Stomach (tissue), 9 donors: Measurements from ENCODE around the gene UNC79. TPM values are rescaled to one million over a fixed set of nuclear protein-coding genes. Genes with fewer than 3 reads are reported as not detected.

Source experiments
- DNase-seq, 2 donors: peaks; one replicate each; pipeline versions ENCODE4 v3.0.0 to v3.0.0-alpha.2; 2013 to 2019
- H3K27ac ChIP-seq, 5 donors: fragments of 200-600 bp in 4 of 5; sonication (generic) in 4 of 5; one replicate each; pipeline ENCODE4 v1.5.1; 2013 to 2019; ENCODE audit warnings: mild to moderate bottlenecking in 1 of 5, moderate library complexity in 1 of 5
- H3K27me3 ChIP-seq, 3 donors: fragments of 200-600 bp; sonication (generic); one replicate each; pipeline ENCODE4 v1.5.1; 2017 to 2019; ENCODE audit warnings: mixed run types in 1 of 3
- H3K36me3 ChIP-seq, 4 donors: fragments of 200-600 bp; sonication (generic); 1 replicate in 3 of 4; 2 replicates in 1 of 4; pipeline ENCODE4 v1.5.1; 2016 to 2019
- H3K4me1 ChIP-seq, 4 donors: fragments of 200-600 bp; sonication (generic); one replicate each; pipeline ENCODE4 v1.5.1; 2016 to 2019
- H3K4me3 ChIP-seq, 4 donors: fragments of 200-600 bp; sonication (generic) in 3 of 4; one replicate each; pipeline ENCODE4 v1.5.1; 2016 to 2019; ENCODE audit warnings: mild to moderate bottlenecking in 1 of 4
- H3K9me3 ChIP-seq, 4 donors: fragments of 200-600 bp; sonication (generic); one replicate each; pipeline ENCODE4 v1.5.1; 2016 to 2019
- EP300 ChIP-seq: sonication (generic); formaldehyde crosslinking; IDR thresholded peaks from one replicate; pipeline ENCODE4 v1.6.1; 2017; ENCODE audit warnings: antibody characterized with exemption
- POLR2A ChIP-seq, 4 donors: fragments of 450-650 bp; IDR thresholded peaks; one replicate each; pipeline ENCODE4 v1.6.1; 2016; ENCODE audit warnings: antibody characterized with exemption in 4 of 4, control low read depth in 2 of 4, mild to moderate bottlenecking in 1 of 4, moderate library complexity in 1 of 4
- POLR2AphosphoS5 ChIP-seq, 3 donors: sonication (generic); formaldehyde crosslinking; IDR thresholded peaks; one replicate each; pipeline ENCODE4 v1.6.1; 2016; ENCODE audit warnings: antibody characterized with exemption in 3 of 3
- WGBS, 5 donors: extraction: QIAGEN DNeasy Blood & Tissue Kit in 3 of 5; methylation state at CpG; one replicate each; pipeline versions ENCODE4 v1.1.5 to v1.1.7; 2013 to 2018; 5-methylcytosine and 5-hydroxymethylcytosine counted together
- intact Hi-C: fragments of 100-400 bp; cut with DNase I; formaldehyde crosslinking; loops from one replicate; pipeline ENCODE4 v1.15.1; 2023; ENCODE audit warnings: low total_unique reads
- polyA plus RNA-seq, 3 donors: library from polyadenylated mRNA; stranded (reverse); fragments of 200-250 nt; gene quantifications; one replicate each; pipeline ENCODE4 v1.2.3, GENCODE V29; 2013
- total RNA-seq, 5 donors: library from RNA; depleted of rRNA; stranded (reverse); fragments of >200 nt; gene quantifications; one replicate each; pipeline versions ENCODE4 v1.1.0 to v1.2.3, GENCODE V29; 2014 to 2016
- TF ChIP-seq, protein P1 (sequence below), 7 experiments: fragments of 450-650 bp in 4 of 7; fragments of 200-600 bp in 3 of 7; sonication (generic) in 3 of 7; IDR thresholded peaks; one replicate each; pipeline ENCODE4 v1.5.1; 2016 to 2019; ENCODE audit warnings: antibody characterized with exemption in 7 of 7, control low read depth in 2 of 7, mild to moderate bottlenecking in 1 of 7
- donor health status: healthy with polysubstance abuse.
- donor health status: Bipolar disorder and iron deficiency.
- donor health status: healthy.

The UNC79 gene
- total and polyA plus RNA-seq, 8 donors, result under 0.01 to 1.9 (median 0.35) TPM; not detected in 2

- intact Hi-C loops, result no loop called here
- H3K36me3 ChIP-seq, result no peaks in the 10 kb centered on the region
- no peak for DNase-seq
- no peaks in the 10 kb centered on the region for H3K27me3 ChIP-seq
- H3K27ac ChIP-seq, result no peak overlapping the region
- TF ChIP-seq, protein P1, sequence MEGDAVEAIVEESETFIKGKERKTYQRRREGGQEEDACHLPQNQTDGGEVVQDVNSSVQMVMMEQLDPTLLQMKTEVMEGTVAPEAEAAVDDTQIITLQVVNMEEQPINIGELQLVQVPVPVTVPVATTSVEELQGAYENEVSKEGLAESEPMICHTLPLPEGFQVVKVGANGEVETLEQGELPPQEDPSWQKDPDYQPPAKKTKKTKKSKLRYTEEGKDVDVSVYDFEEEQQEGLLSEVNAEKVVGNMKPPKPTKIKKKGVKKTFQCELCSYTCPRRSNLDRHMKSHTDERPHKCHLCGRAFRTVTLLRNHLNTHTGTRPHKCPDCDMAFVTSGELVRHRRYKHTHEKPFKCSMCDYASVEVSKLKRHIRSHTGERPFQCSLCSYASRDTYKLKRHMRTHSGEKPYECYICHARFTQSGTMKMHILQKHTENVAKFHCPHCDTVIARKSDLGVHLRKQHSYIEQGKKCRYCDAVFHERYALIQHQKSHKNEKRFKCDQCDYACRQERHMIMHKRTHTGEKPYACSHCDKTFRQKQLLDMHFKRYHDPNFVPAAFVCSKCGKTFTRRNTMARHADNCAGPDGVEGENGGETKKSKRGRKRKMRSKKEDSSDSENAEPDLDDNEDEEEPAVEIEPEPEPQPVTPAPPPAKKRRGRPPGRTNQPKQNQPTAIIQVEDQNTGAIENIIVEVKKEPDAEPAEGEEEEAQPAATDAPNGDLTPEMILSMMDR (IDR thresholded peaks at IDR 0.05), result no peak
- no peak for TF ChIP-seq EP300
- TF ChIP-seq POLR2A (IDR thresholded peaks at IDR 0.05), result no peak
- no peak for TF ChIP-seq POLR2AphosphoS5 (IDR thresholded peaks at IDR 0.05)
- peaks cover 0 to 20% (median 14%) of the 10 kb centered on the region in 4 donors for H3K9me3 ChIP-seq
- H3K4me1 ChIP-seq, result no peaks in the 10 kb centered on the region
- H3K4me3 ChIP-seq, result no peak overlapping the region
These were observed 270.2 kb downstream of the UNC79 start for GRCh38 chr14:93700928-93701327.

DNA sequence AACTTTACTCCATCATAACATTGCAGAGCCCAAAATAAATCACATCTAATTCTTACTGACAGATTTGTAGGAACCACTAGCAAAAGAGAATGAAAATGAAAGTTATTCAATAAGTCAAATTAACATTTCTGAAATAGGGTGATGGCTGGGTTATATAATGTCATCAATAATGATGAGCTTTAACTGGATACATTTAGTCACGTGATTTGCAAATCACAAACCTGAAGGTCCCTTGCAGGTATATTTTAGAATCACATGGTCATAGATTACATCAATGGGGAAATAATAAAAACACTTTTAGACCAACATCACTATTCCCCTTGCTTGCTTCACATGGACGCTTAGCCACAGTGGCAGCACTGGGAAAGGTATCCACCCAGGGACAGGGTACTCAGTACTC is 270.8 kb downstream of the UNC79 start:
- TF ChIP-seq, protein P1 (IDR thresholded peaks at IDR 0.05), result no peak
- TF ChIP-seq POLR2A (IDR thresholded peaks at IDR 0.05) (no peak), EP300 (no peak), POLR2AphosphoS5 (IDR thresholded peaks at IDR 0.05) (no peak)
- H3K9me3 ChIP-seq, result peaks cover 0 to 20% (median 14%) of the 10 kb centered on the region in 4 donors
- no peak overlapping the region for H3K27ac ChIP-seq
- H3K36me3 ChIP-seq, result no peaks in the 10 kb centered on the region
- no peak overlapping the region for H3K4me3 ChIP-seq
- WGBS, 5 donors, result 82 to 96% (median 87%) methylated on average over 2 of the region's 2 CpGs
- no peak for DNase-seq
- H3K27me3 ChIP-seq, result no peaks in the 10 kb centered on the region
- intact Hi-C loops, result no loop called here
- no peaks in the 10 kb centered on the region for H3K4me1 ChIP-seq

DNA sequence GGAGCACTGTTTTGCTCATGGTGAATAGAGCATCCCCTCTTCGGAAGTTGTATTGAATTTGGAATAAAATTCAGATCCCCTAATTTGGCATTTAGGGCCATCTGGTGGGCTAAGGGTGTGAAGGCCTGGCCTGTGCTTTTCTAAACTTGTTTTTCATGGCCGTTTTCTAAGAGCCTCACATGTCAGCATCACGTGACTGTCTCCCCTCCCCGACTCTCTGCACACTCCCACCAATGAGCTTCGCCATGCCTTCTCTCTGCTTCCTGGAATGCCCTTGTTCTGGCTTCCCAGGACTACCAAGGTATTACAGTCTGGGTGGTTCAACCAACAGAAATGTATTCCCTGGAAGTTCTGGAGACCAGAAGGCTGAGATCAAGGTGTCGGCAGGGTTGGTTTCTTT is 272.2 kb downstream of the UNC79 start:
- H3K36me3 ChIP-seq, result no peaks in the 10 kb centered on the region
- TF ChIP-seq, protein P1 (IDR thresholded peaks at IDR 0.05), result no peak
- no peak for TF ChIP-seq POLR2A (IDR thresholded peaks at IDR 0.05)
- no peak for DNase-seq

GRCh38 chr14:93703941-93704340 is 273.2 kb downstream of the UNC79 start:
- no peak overlapping the region for H3K27ac ChIP-seq
- DNase-seq, result no peak
- intact Hi-C loops, result no loop called here
- TF ChIP-seq EP300 (no peak), POLR2A (IDR thresholded peaks at IDR 0.05) (no peak), POLR2AphosphoS5 (IDR thresholded peaks at IDR 0.05) (no peak)
- TF ChIP-seq, protein P1 (IDR thresholded peaks at IDR 0.05), result no peak
- H3K4me1 ChIP-seq, result no peaks in the 10 kb centered on the region
- no peak overlapping the region for H3K4me3 ChIP-seq
- peaks cover 0 to 7% (median 2%) of the 10 kb centered on the region in 4 donors for H3K9me3 ChIP-seq
- no peaks in the 10 kb centered on the region for H3K27me3 ChIP-seq
- H3K36me3 ChIP-seq, result no peaks in the 10 kb centered on the region
- WGBS, 5 donors, result 79 to 92% (median 89%) methylated on average over 6 of the region's 6 CpGs

More for the DNA sequence above, 272.2 kb downstream of the UNC79 start:
- intact Hi-C loops, result no loop called here
- H3K27me3 ChIP-seq, result no peaks in the 10 kb centered on the region
- no peak overlapping the region for H3K27ac ChIP-seq
- WGBS, 5 donors, result 76 to 87% (median 82%) methylated on average over 6 of the region's 6 CpGs
- no peak overlapping the region for H3K4me3 ChIP-seq
- H3K4me1 ChIP-seq, result no peaks in the 10 kb centered on the region
- peaks cover 0 to 13% (median 4%) of the 10 kb centered on the region in 4 donors for H3K9me3 ChIP-seq
